K562 (cell line): Measurements from ENCODE around the gene PEDS1. TPM values are rescaled to one million over a fixed set of nuclear protein-coding genes. Genes with fewer than 3 reads are reported as not detected.

ENCODE experiments used
- CTCFL ChIP-seq: IDR thresholded peaks from 2 replicates; pipeline ENCODE4 v1.6.1; 2011; ENCODE audit warnings: borderline replicate concordance, low read depth, mild to moderate bottlenecking, moderate library complexity, low read length; ENCODE audit not compliant: insufficient read depth, poor library complexity, severe bottlenecking
- EWSR1 ChIP-seq: fragments of 450-650 bp; IDR thresholded peaks from 2 replicates; pipeline ENCODE4 v1.6.1; 2018; ENCODE audit warnings: borderline replicate concordance, mild to moderate bottlenecking, low read depth, moderate library complexity; ENCODE audit not compliant: partially characterized antibody
- FOXA1 ChIP-seq: fragments of 450-650 bp; IDR thresholded peaks from 2 replicates; pipeline ENCODE4 v1.6.1; 2016; ENCODE audit warnings: mild to moderate bottlenecking, borderline replicate concordance
- FOXJ2 ChIP-seq: fragments of 200-800 bp; sonication (Bioruptor generic); IDR thresholded peaks from 2 replicates; pipeline ENCODE4 v1.6.1; 2016; ENCODE audit warnings: missing genetic modification characterization, missing compliant biosample characterization
- FOXK2 ChIP-seq, 2 experiments: fragments of 450-650 bp; IDR thresholded peaks in 1 of 2; conservative IDR thresholded peaks in 1 of 2; 2 replicates each; pipeline ENCODE4 v1.6.1; 2016; ENCODE audit warnings: low read depth in 2 of 2, mild to moderate bottlenecking in 1 of 2
- FOXP4 ChIP-seq: sonication (generic); formaldehyde crosslinking; IDR thresholded peaks from 2 replicates; pipeline ENCODE4 v1.8.0; 2022; ENCODE audit warnings: mild to moderate bottlenecking, missing genetic modification reagents, borderline replicate concordance
- HDAC6 ChIP-seq: IDR thresholded peaks from 2 replicates; pipeline ENCODE4 v1.6.1; 2012; ENCODE audit warnings: low read depth, mild to moderate bottlenecking, control low read depth, inconsistent platforms, low read length, moderate library complexity
- MEF2A ChIP-seq: IDR thresholded peaks from 2 replicates; pipeline ENCODE4 v1.6.1; 2011; ENCODE audit warnings: low read depth, mild to moderate bottlenecking, low read length, moderate library complexity; ENCODE audit not compliant: control insufficient read depth
- MEF2D ChIP-seq: conservative IDR thresholded peaks from 2 replicates; pipeline ENCODE4 v1.6.1; 2016; ENCODE audit warnings: low read depth, missing genetic modification characterization, missing compliant biosample characterization
- MIER1 ChIP-seq: fragments of 450-650 bp; IDR thresholded peaks from 2 replicates; pipeline ENCODE4 v1.6.1; 2016; ENCODE audit warnings: antibody characterized with exemption, mild to moderate bottlenecking, low read depth
- RBM25 ChIP-seq: fragments of 200-400 bp; formaldehyde crosslinking; IDR thresholded peaks from 2 replicates; pipeline ENCODE4 v1.6.1; 2018; ENCODE audit warnings: low read length, low read depth, moderate library complexity; ENCODE audit not compliant: severe bottlenecking
- SAFB ChIP-seq: fragments of 200-400 bp; formaldehyde crosslinking; IDR thresholded peaks from 2 replicates; pipeline ENCODE4 v1.6.1; 2017; ENCODE audit warnings: low read depth, low read length, borderline replicate concordance
- STAT6 ChIP-seq: sonication (generic); formaldehyde crosslinking; IDR thresholded peaks from 2 replicates; pipeline ENCODE4 v1.8.1; 2023; ENCODE audit warnings: mild to moderate bottlenecking, missing genetic modification reagents
- ZNF124 ChIP-seq: sonication (generic); formaldehyde crosslinking; IDR thresholded peaks from 2 replicates; pipeline ENCODE4 v1.8.1; 2022; ENCODE audit warnings: missing genetic modification reagents
- ZNF592 ChIP-seq: fragments of 450-650 bp; IDR thresholded peaks from 2 replicates; pipeline ENCODE4 v1.6.1; 2017; ENCODE audit warnings: antibody characterized with exemption, mild to moderate bottlenecking
- polyA plus RNA-seq, 8 experiments: library from polyadenylated mRNA; depleted of rRNA in 4 of 8; stranded (reverse) in 5 of 8; unstranded in 3 of 8; fragments of >200 nt; fragmentation: Nextera tagmentation in 2 of 8; fragmentation: Illumina TruSeq in 1 of 8; extraction: Ambion mirVana in 2 of 8; extraction: Trizol in 1 of 8; gene quantifications; 2 replicates each; pipeline versions ENCODE4 v1.2.1 to v1.2.3, GENCODE V29; 2011 to 2014; ENCODE audit warnings: inconsistent platforms in 1 of 8, missing spikeins in 1 of 8
- total RNA-seq, 7 experiments: library from RNA; depleted of rRNA in 6 of 7; stranded (reverse); fragments of >200 nt in 6 of 7; fragmentation: Illumina TruSeq in 2 of 7; extraction: Trizol in 2 of 7; gene quantifications; 2 replicates each; pipeline versions ENCODE4 v1.2.1 to v1.2.3, GENCODE V29; 2011 to 2021; ENCODE audit warnings: low replicate concordance in 1 of 7

The PEDS1 gene
- total and polyA plus RNA-seq, 9 of the 15 experiments (the other 6 are each of a cell fraction or from before 2014, with no cell fraction given): 2.9 to 38.5 (median 24.2) TPM

- TF ChIP-seq SAFB (no peak), ZNF592 (no peak; the same call in 1 of the 2 replicates), RBM25 (no peak), FOXA1 (no peak), HDAC6 (no peak), MEF2A (no peak), FOXP4 (CRISPR knock-in tag) (no peak), FOXK2 (conservative IDR thresholded peaks at IDR 0.05 in 1 of 2, IDR thresholded peaks at IDR 0.05 in 1 of 2; ENCODE audit: low read depth in 2 of 2) (no peak), EWSR1 (no peak), ZNF124 (CRISPR knock-in tag) (no peak), CTCFL (no peak), FOXJ2 (tag) (no peak), STAT6 (CRISPR knock-in tag) (no peak), MEF2D (tag) (no peak), MIER1 (no peak)
These were observed 33.5 kb upstream of the PEDS1 start (continued) for GRCh38 chr20:50186987-50187402.
